IPS-NIHi7 (cell line): ENCODE data around the gene PNKP.

Source experiments
- DNase-seq: peaks from one replicate; pipeline ENCODE4 v3.0.0; 2012; ENCODE audit warnings: mixed read lengths; ENCODE audit errors: extremely low spot score

The PNKP gene

GRCh38 chr19:49876422-49877019 lies 9.1 kb upstream of the PNKP start:
- peak; percentile 75 for DNase-seq

GRCh38 chr19:49875857-49876421 lies 8.6 kb upstream of the PNKP start:
- DNase-seq, result no peak

- no peak for DNase-seq
Observed at GRCh38 chr19:49875177-49875576, 7.8 kb upstream of the PNKP start.

DNA sequence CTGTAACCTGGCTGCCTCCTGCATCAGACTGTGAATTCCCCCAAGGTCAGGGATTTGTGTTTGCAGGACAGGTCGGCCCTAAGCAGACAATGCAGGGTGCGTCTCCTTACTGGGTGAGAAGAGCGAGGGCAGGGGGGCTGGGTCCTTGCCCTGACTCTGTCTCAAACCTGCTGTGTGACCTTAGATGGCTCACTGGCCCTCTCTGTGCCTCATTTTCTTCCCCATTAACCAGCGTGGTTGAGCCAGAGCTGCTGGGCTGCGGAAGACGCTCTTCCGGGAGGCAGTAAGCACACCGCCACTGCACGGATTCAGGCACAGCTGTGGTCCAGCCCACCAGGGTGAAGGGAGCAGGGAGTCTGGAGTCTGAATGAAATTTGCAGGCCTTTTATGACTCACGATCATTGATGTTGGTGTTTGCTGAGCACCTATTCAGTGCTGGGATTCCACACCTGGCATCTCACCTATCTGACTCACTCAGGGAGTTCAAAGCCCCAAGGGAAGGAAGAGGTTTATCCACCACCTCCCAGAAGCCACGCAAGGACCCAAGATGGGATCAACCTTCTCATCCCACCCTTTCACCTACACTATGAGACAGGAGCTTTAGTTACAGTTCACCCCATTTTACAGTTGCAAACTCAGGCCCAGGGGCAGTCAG lies 7.3 kb upstream of the PNKP start:
- DNase-seq, result no peak

GRCh38 chr19:49873834-49874233 lies 6.5 kb upstream of the PNKP start:
- DNase-seq, result no peak

DNA sequence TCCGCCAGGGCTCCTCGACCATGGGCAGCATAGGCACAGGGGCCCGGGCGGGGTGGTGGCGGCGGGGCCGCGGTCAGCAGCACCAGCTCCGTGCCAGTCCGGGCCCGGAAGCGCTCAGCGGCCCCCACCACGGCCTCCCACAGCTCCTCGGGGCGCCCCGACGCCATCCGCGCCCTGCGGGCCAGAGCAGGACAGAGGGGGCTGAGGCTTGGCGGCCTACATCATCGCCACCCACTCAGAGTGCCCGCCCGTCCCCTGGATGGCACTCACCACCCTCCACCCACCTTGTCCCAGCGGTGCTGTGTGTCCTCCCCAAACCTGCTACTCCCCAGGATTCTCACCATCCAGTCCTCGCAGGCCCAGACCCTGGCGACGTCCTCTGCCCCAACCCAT lies 5.7 kb upstream of the PNKP start:
- DNase-seq, result no peak

DNA sequence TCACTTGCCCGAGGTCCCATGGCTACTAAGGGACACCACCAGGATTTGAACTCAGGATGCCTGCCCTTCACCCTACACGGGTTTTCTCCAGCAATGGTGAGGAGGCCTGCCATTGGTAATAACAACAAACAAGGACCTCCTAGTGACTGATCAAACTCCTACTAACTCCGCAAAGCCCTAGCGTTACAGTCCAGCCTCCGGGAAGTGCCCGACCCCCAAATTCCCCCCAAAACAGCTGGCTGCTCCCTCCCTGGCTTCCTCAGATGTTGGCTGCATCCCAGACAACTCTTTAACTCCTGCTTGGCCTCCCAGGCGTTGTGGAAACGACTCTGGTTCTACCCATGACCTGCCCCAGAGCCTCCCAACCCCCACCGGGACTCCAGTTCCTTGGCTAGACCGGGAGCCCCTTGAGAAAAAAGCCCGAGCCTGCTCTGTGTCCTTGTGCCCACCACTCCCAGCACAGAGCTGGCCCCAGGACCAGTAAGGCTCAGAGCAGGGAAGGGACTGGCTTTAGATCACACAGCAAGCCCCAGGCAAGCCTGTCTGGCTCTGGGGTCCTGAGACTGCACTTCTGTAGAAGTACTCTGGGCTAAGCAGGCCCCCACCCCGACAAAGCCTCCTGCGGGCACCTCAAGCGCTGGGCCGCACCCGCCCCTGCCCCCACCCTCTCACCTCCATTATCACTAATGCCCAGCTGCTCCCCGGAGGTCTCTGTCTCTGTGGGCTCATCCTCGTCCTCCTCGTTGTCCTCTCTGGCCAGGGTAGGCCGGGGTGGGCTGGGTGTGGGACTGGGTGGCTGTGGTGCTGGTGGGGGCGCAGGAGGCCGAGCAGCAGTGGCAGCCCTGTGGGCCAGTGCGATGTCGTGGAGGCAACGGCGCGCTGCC lies 5.1 kb upstream of the PNKP start:
- DNase-seq, result no peak

DNA sequence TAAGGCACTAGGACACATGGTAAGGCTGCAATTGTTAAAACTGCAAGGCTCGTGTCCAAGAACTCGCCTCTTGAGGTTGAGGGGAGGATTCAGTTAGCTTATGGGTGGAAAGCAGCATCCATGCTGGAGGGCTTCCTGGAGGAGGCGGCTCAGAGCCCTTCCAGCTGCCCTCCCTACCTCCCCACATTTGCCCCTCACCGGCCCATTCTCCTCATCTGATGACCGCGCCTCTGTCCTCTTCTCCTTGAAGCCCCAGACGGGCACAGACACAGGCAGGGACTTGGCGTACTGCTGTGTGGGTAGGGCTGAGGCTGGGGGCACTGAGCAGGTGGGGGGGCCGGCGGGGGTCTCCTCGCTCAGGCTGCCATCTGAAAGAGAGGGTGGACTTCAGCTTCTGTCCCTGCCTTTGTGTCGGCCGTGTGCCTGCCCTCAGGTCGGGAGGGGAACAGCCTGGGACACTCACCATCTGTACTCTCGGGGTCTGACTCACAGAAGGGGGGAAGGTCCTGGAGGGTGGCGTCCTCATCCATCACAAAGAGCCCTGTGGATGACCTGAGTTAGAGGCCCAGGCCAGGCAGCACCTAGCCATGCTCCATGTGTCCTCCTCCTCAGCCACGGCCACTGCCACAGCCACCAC lies 4.1 kb upstream of the PNKP start:
- DNase-seq, result no peak

- DNase-seq, result no peak
Observed at GRCh38 chr19:49870309-49870901, 3.0 kb upstream of the PNKP start.

GRCh38 chr19:49869484-49870308 lies 2.3 kb upstream of the PNKP start:
- DNase-seq, result peak; percentile 89

GRCh38 chr19:49869009-49869483 lies 1.7 kb upstream of the PNKP start:
- DNase-seq, result no peak

GRCh38 chr19:49864890-49865289 lies 2.5 kb downstream of the PNKP start:
- DNase-seq, result no peak

GRCh38 chr19:49863935-49864320 lies 3.4 kb downstream of the PNKP start:
- no peak for DNase-seq

GRCh38 chr19:49863254-49863934 lies 4.0 kb downstream of the PNKP start:
- DNase-seq, result no peak

- peak; percentile 70 for DNase-seq
Observed at GRCh38 chr19:49862391-49863253, 4.8 kb downstream of the PNKP start.

DNA sequence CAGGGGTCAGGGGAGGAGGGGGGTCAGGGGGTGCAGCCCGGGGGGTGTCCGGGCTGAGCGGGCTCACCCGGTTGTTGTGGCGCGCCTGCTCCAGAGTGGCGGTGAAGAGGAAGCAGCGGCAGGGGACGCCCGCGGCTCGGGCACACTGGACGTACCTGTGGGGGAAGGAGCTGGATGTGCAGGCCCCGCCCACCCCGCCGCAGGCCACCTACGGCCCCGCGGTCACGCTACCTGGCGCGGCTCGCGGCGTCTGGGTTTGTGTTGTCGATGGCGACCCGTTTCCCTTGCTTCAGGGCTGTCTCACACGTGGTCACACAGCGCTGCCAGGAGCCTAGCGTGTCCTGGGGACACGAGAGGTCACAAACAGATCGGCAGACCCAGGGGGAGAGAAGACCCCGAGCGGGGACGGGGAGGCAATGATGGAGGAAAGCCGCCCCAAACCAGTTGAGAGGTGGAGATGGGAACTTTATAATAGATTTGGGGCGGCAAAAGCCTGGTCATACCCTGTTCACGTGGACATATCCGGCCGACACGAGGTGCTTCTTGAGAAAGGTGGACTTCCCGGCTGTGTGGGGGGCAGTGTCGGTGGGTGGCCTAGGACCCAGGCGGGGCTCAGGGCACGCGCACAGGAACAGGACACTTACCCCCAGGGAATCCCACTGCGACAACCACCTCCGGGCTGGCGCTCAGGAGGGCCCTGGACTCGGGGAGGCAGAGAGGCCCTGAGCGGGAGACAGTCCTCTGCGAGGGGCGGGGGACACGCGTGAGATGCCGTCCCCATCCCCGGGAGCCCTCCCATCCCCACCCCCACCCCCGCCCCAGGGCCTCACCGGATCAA lies 5.6 kb downstream of the PNKP start:
- DNase-seq, result no peak

- no peak for DNase-seq
Observed at GRCh38 chr19:49861107-49861506, 6.3 kb downstream of the PNKP start.
